HCT116 (cell line): ENCODE results near the gene LRRIQ1. TPM values are rescaled to one million over a fixed set of nuclear protein-coding genes. Genes with fewer than 3 reads are reported as not detected.

Experiments used
- ATAC-seq: fragments of 200-7000 bp; cut with Tn5 transposase; 2 replicates; pipeline ENCODE4 v1.9.1; 2020; ENCODE audit warnings: mild to moderate bottlenecking, moderate library complexity
- BruUV-seq: library from RNA; stranded (reverse); fragments of 400-500 nt; replicated peaks from 2 replicates; lab custom pipeline; 2021; lab: Mats Ljungman, UMichigan
- CTCF ChIA-PET: fragments of 300-600 bp; sonication (Branson Sonifier 250); formaldehyde crosslinking; loops from one replicate; lab custom pipeline; 2021; ENCODE audit warnings: antibody characterized with exemption; lab: Charles Lee
- POLR2A ChIA-PET: fragments of 300-600, 350-600 bp; sonication (Branson Sonifier 250); formaldehyde crosslinking; loops from one replicate; lab custom pipeline; 2021; ENCODE audit warnings: antibody characterized with exemption; lab: Charles Lee
- RAD21 ChIA-PET, 2 experiments: fragments of 300-600 bp; sonication (Branson Sonifier 250); formaldehyde crosslinking; loops; one replicate each; lab custom pipeline; 2023; ENCODE audit warnings: low total read pairs in 2 of 2; ENCODE audit not compliant: uncharacterized antibody in 2 of 2, unreplicated experiment in 2 of 2, low non-redundant PET in 1 of 2; lab: Charles Lee
- DNase-seq: peaks from one replicate; pipeline ENCODE4 v3.0.0-alpha.2; 2010; ENCODE audit warnings: low read depth, low spot score
- H2AFZ ChIP-seq: fragments of 200-600 bp; shearing (Covaris generic), sonication (generic); 2 replicates; pipeline ENCODE4 v1.6.1; 2017; ENCODE audit warnings: low read depth, mixed run types, mixed read lengths, antibody characterized with exemption, low read length; ENCODE audit not compliant: poor library complexity, severe bottlenecking
- H3K27ac ChIP-seq: 2 replicates; pipeline ENCODE4 v1.5.1; 2012; ENCODE audit warnings: low read depth, low read length
- H3K27me3 ChIP-seq: fragments of 200-600 bp; sonication (generic); 2 replicates; pipeline ENCODE4 v1.6.1; 2016; ENCODE audit warnings: mixed run types, low read length, mixed read lengths; ENCODE audit not compliant: insufficient read depth
- H3K36me3 ChIP-seq, 2 experiments: fragments of 200-500 bp in 1 of 2; fragments of 200-600 bp in 1 of 2; sonication (Bioruptor generic) in 1 of 2; sonication (generic) in 1 of 2; 2 replicates each; pipeline versions ENCODE4 v1.5.1 to v1.6.1; 2014 to 2016; ENCODE audit warnings: low read length in 2 of 2, inconsistent platforms in 1 of 2, mixed read lengths in 1 of 2, mixed run types in 1 of 2; ENCODE audit not compliant: insufficient read depth in 2 of 2, control insufficient read depth in 1 of 2
- H3K4me1 ChIP-seq, 2 experiments: fragments of 200-600 bp in 1 of 2; sonication (generic) in 1 of 2; 2 replicates each; pipeline versions ENCODE4 v1.5.1 to v1.6.1; 2012 to 2017; ENCODE audit warnings: low read length in 2 of 2, inconsistent platforms in 1 of 2, mild to moderate bottlenecking in 1 of 2, mixed read lengths in 1 of 2, mixed run types in 1 of 2, moderate library complexity in 1 of 2; ENCODE audit not compliant: insufficient read depth in 2 of 2, control insufficient read depth in 1 of 2
- H3K4me2 ChIP-seq: fragments of 200-600 bp; sonication (generic); 2 replicates; pipeline ENCODE4 v1.6.1; 2017; ENCODE audit warnings: mixed run types, low read length, mixed read lengths
- H3K4me3 ChIP-seq, 2 experiments: fragments of 200-600 bp in 1 of 2; sonication (generic) in 1 of 2; replicated peaks in 1 of 2; 2 replicates each; pipeline ENCODE4 v1.5.1; 2011 to 2016; ENCODE audit warnings: low read length in 2 of 2, control low read depth in 1 of 2, low read depth in 1 of 2, mild to moderate bottlenecking in 1 of 2, mixed read lengths in 1 of 2, mixed run types in 1 of 2
- H3K79me2 ChIP-seq: fragments of 200-600 bp; sonication (generic); 2 replicates; pipeline ENCODE4 v1.6.1; 2017; ENCODE audit warnings: mild to moderate bottlenecking, mixed run types, low read length, moderate library complexity, mixed read lengths; ENCODE audit not compliant: insufficient read depth
- H3K9ac ChIP-seq: fragments of 200-600 bp; sonication (generic); 2 replicates; pipeline ENCODE4 v1.6.1; 2016; ENCODE audit warnings: low read length, mixed read lengths
- H3K9me2 ChIP-seq: fragments of 200-600 bp; sonication (generic), shearing (Covaris generic); 2 replicates; pipeline ENCODE4 v1.6.1; 2017; ENCODE audit warnings: mixed run types, mild to moderate bottlenecking, moderate library complexity; ENCODE audit not compliant: insufficient read depth
- H3K9me3 ChIP-seq, 2 experiments: fragments of 200-500 bp in 1 of 2; fragments of 200-600 bp in 1 of 2; sonication (Bioruptor generic) in 1 of 2; sonication (generic) in 1 of 2; 2 replicates each; pipeline ENCODE4 v1.6.1; 2014 to 2017; ENCODE audit warnings: low read length in 2 of 2, mixed read lengths in 2 of 2, inconsistent platforms in 1 of 2, low read depth in 1 of 2, mild to moderate bottlenecking in 1 of 2, mixed run types in 1 of 2, moderate library complexity in 1 of 2; ENCODE audit not compliant: control insufficient read depth in 1 of 2, insufficient read depth in 1 of 2
- H4K20me1 ChIP-seq: fragments of 200-600 bp; sonication (generic), shearing (Covaris generic); 2 replicates; pipeline ENCODE4 v1.6.1; 2017; ENCODE audit warnings: mixed run types, mild to moderate bottlenecking, moderate library complexity; ENCODE audit not compliant: insufficient read depth
- CTCF ChIP-seq, 3 experiments: fragments of 200-600 bp in 1 of 3; sonication (generic) in 1 of 3; IDR thresholded peaks in 2 of 3; conservative IDR thresholded peaks in 1 of 3; 2 replicates each; pipeline ENCODE4 v1.5.1; 2012 to 2017; ENCODE audit warnings: low read depth in 2 of 3, low read length in 2 of 3, antibody characterized with exemption in 1 of 3, borderline replicate concordance in 1 of 3, control low read depth in 1 of 3, mild to moderate bottlenecking in 1 of 3, mixed read lengths in 1 of 3, mixed run types in 1 of 3, moderate library complexity in 1 of 3; ENCODE audit not compliant: insufficient read depth in 1 of 3
- REST ChIP-seq: IDR thresholded peaks from 2 replicates; pipeline ENCODE4 v1.6.1; 2012; ENCODE audit warnings: low read depth
- intact Hi-C: fragments of 100-400 bp; cut with micrococcal nuclease; formaldehyde crosslinking; loops from 2 replicates; pipeline ENCODE4 v1.10.0; 2022
- total RNA-seq: library from RNA; stranded (reverse); gene quantifications from one replicate; pipeline ENCODE4 v1.2.1, GENCODE V29; 2021; ENCODE audit not compliant: unreplicated experiment

The LRRIQ1 gene
- total RNA-seq, 1 experiment from 2014 or later = 0.89 TPM

- RAD21 ChIA-PET = no interaction called here
- POLR2A ChIA-PET = no interaction called here
These were observed 150.1 kb downstream of the LRRIQ1 start for GRCh38 chr12:85186236-85186635.

More at GRCh38 chr12:85186236-85186635, 150.1 kb downstream of the LRRIQ1 start:
- no TSS peak for BruUV-seq
- no peak overlapping the region for H3K4me3 ChIP-seq
- no peaks in the 10 kb centered on the region for H3K27me3 ChIP-seq
- DNase-seq (no peak), ATAC-seq (no peak)
- H3K9me2 ChIP-seq = no peaks in the 10 kb centered on the region
- no peak overlapping the region for H3K27ac ChIP-seq
- intact Hi-C loops = no loop called here
- no peaks in the 10 kb centered on the region for H3K36me3 ChIP-seq
- H3K79me2 ChIP-seq = no peaks in the 10 kb centered on the region
- CTCF ChIA-PET = no interaction called here
- no peaks in the 10 kb centered on the region for H3K9me3 ChIP-seq
- no peak overlapping the region for H2AFZ ChIP-seq
- no peaks in the 10 kb centered on the region for H3K4me1 ChIP-seq
- TF ChIP-seq CTCF (IDR thresholded peaks at IDR 0.05 in 2 of 3, conservative IDR thresholded peaks at IDR 0.05 in 1 of 3; ENCODE audit: borderline replicate concordance in 1 of 3, insufficient read depth in 1 of 3, low read depth in 2 of 3, low read length in 2 of 3) (no peak), REST (no peak)
- TF ChIP-seq, all 23 proteins: peak for 0
- no peaks in the 10 kb centered on the region for H4K20me1 ChIP-seq
- H3K9ac ChIP-seq = no peak overlapping the region
- no peak overlapping the region for H3K4me2 ChIP-seq
